Caco-2 (cell line): ENCODE measurements around the gene APCDD1. TPM values are rescaled to one million over a fixed set of nuclear protein-coding genes. Genes with fewer than 3 reads are reported as not detected.

Experiments
- BruUV-seq: library from RNA; stranded (reverse); fragments of 400-500 nt; replicated peaks from 2 replicates; lab custom pipeline; 2021; lab: Mats Ljungman, UMichigan
- CTCF ChIA-PET: fragments of 300-600 bp; sonication (Branson Sonifier 250); formaldehyde crosslinking; loops from one replicate; lab custom pipeline; 2022; ENCODE audit warnings: antibody characterized with exemption; lab: Charles Lee
- POLR2A ChIA-PET: fragments of 300-600 bp; sonication (Branson Sonifier 250); formaldehyde crosslinking; loops from one replicate; lab custom pipeline; 2022; ENCODE audit warnings: antibody characterized with exemption; lab: Charles Lee
- DNase-seq, 2 experiments: peaks; one replicate each; pipeline versions ENCODE4 v3.0.0 to v3.0.0-alpha.2; 2020 to 2022
- H3K27me3 ChIP-seq: replicated peaks from 2 replicates; pipeline ENCODE4 v1.6.0; 2011; ENCODE audit warnings: low read length; ENCODE audit not compliant: control insufficient read depth, insufficient read depth
- H3K36me3 ChIP-seq: 2 replicates; pipeline ENCODE4 v1.5.1; 2011; ENCODE audit warnings: low read length; ENCODE audit not compliant: control insufficient read depth, insufficient read depth
- H3K4me1 ChIP-seq: fragments of 250-450 bp; sonication (Bioruptor Pico); 2 replicates; pipeline ENCODE4 v1.5.1; 2020; ENCODE audit warnings: mild to moderate bottlenecking
- H3K4me3 ChIP-seq: 2 replicates; pipeline ENCODE4 v1.5.1; 2011; ENCODE audit warnings: low read depth, mild to moderate bottlenecking, control low read depth, low read length
- H3K9me3 ChIP-seq: fragments of 250-450 bp; sonication (Bioruptor Pico); 2 replicates; pipeline ENCODE4 v1.5.1; 2020; ENCODE audit warnings: mild to moderate bottlenecking, moderate library complexity
- H3K27ac Mint-ChIP-seq: one replicate; pipeline ENCODE4 v1.8.0; 2022; ENCODE audit warnings: mixed read lengths; ENCODE audit not compliant: unreplicated experiment
- H3K27me3 Mint-ChIP-seq: one replicate; pipeline ENCODE4 v1.8.0; 2022; ENCODE audit warnings: mixed read lengths; ENCODE audit not compliant: insufficient read depth, unreplicated experiment
- H3K36me3 Mint-ChIP-seq: one replicate; pipeline ENCODE4 v1.8.0; 2022; ENCODE audit warnings: mild to moderate bottlenecking, mixed read lengths; ENCODE audit not compliant: insufficient read depth, unreplicated experiment
- H3K4me1 Mint-ChIP-seq: one replicate; pipeline ENCODE4 v1.8.0; 2022; ENCODE audit warnings: low read depth, mixed read lengths; ENCODE audit not compliant: unreplicated experiment
- H3K4me3 Mint-ChIP-seq: one replicate; pipeline ENCODE4 v1.8.0; 2022; ENCODE audit warnings: mild to moderate bottlenecking, moderate library complexity, mixed read lengths; ENCODE audit not compliant: unreplicated experiment
- H3K9me3 Mint-ChIP-seq: one replicate; pipeline ENCODE4 v1.8.0; 2022; ENCODE audit warnings: mixed read lengths; ENCODE audit not compliant: unreplicated experiment
- intact Hi-C: fragments of 100-400 bp; cut with micrococcal nuclease; formaldehyde crosslinking; loops from one replicate; pipeline ENCODE4 v1.10.0; 2022; ENCODE audit not compliant: unreplicated experiment
- total RNA-seq: library from RNA; stranded (reverse); gene quantifications from 2 replicates; pipeline ENCODE4 v1.2.3, GENCODE V29; 2022
- TF ChIP-seq, protein P1 (sequence below), 2 experiments: fragments of 200-600 bp in 1 of 2; IDR thresholded peaks; 1 replicate in 1 of 2; 2 replicates in 1 of 2; pipeline versions ENCODE4 v1.5.1 to v1.8.0; 2011 to 2022; ENCODE audit warnings: antibody characterized with exemption in 1 of 2, control low read depth in 1 of 2, inconsistent platforms in 1 of 2, low read depth in 1 of 2, low read length in 1 of 2, mild to moderate bottlenecking in 1 of 2, moderate library complexity in 1 of 2; ENCODE audit not compliant: insufficient read depth in 1 of 2, severe bottlenecking in 1 of 2, unreplicated experiment in 1 of 2

The APCDD1 gene
- total RNA-seq, 1 experiment from 2014 or later: 1.5 TPM

DNA sequence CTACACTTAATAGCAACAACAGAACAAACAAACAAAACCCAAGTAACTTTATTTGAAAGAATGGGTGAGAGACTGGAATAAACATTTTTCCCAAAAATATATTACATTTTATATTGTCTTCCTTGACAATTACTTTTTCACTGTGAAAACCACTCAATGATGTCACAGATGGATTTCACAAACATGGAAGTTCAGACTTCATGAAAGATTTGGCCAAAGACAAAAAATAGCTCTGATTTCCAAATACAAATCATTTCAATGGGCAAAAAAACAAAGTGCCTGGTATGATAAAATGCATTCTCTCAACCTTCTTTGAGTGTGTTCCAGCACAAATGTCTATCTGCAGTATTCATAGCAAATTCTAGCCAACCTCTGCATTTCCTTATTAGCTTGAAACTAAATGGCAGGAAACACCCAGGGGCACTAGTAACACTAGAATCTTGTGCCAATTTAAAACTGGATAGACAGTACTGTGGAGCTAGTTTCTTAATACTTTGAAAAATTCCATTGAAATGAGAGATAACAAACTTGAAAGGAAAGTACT, 42.8 kb downstream of the APCDD1 start:
- no peak overlapping the region for H3K4me3 Mint-ChIP-seq
- Histone ChIP-seq H3K4me1 (no peaks in the 10 kb centered on the region), H3K4me3 (no peak overlapping the region), H3K27me3 (no peaks in the 10 kb centered on the region), H3K36me3 (no peaks in the 10 kb centered on the region), H3K9me3 (no peaks in the 10 kb centered on the region)
- H3K9me3 Mint-ChIP-seq: no peaks in the 10 kb centered on the region
- no peaks in the 10 kb centered on the region for H3K4me1 Mint-ChIP-seq
- no peak overlapping the region for H3K27ac Mint-ChIP-seq
- BruUV-seq: no TSS peak
- peaks cover 3% of the 10 kb centered on the region for H3K27me3 Mint-ChIP-seq
- no peak for DNase-seq
- CTCF ChIA-PET: no interaction called here
- POLR2A ChIA-PET: no interaction called here
- no peaks in the 10 kb centered on the region for H3K36me3 Mint-ChIP-seq
- intact Hi-C loops: no loop called here
- TF ChIP-seq, protein P1, sequence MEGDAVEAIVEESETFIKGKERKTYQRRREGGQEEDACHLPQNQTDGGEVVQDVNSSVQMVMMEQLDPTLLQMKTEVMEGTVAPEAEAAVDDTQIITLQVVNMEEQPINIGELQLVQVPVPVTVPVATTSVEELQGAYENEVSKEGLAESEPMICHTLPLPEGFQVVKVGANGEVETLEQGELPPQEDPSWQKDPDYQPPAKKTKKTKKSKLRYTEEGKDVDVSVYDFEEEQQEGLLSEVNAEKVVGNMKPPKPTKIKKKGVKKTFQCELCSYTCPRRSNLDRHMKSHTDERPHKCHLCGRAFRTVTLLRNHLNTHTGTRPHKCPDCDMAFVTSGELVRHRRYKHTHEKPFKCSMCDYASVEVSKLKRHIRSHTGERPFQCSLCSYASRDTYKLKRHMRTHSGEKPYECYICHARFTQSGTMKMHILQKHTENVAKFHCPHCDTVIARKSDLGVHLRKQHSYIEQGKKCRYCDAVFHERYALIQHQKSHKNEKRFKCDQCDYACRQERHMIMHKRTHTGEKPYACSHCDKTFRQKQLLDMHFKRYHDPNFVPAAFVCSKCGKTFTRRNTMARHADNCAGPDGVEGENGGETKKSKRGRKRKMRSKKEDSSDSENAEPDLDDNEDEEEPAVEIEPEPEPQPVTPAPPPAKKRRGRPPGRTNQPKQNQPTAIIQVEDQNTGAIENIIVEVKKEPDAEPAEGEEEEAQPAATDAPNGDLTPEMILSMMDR (IDR thresholded peaks at IDR 0.05; ENCODE audit: insufficient read depth in 1 of 2, low read depth in 1 of 2, low read length in 1 of 2, severe bottlenecking in 1 of 2, unreplicated experiment in 1 of 2): no peak

DNA sequence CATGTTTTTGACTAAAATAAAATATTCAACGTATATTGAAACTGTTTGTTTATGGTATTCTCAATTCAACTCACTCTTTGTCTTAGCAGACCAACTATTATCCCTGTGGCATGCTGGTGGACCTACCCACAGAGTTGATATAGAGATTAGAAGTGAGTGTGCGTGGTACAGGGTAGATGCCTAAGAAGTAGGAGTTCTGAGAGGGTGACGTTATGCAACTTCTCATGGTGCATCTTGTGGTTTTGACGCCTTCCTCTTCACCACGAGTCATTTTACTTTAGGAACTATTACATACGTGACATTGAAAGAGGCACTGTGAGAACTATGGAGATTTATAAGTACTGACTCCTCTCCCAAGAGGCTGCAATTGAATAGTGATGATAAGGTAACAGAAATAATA, 44.8 kb downstream of the APCDD1 start:
- H3K9me3 ChIP-seq: peaks cover 12% of the 10 kb centered on the region
- H3K4me3 Mint-ChIP-seq: no peak overlapping the region
- BruUV-seq: no TSS peak
- no peaks in the 10 kb centered on the region for H3K4me1 ChIP-seq
- no peak for DNase-seq
- no peak overlapping the region for H3K4me3 ChIP-seq
- no peaks in the 10 kb centered on the region for H3K4me1 Mint-ChIP-seq
- intact Hi-C loops: no loop called here
- H3K27ac Mint-ChIP-seq: no peak overlapping the region
- H3K36me3 Mint-ChIP-seq: no peaks in the 10 kb centered on the region
- H3K36me3 ChIP-seq: no peaks in the 10 kb centered on the region
- TF ChIP-seq, protein P1 (IDR thresholded peaks at IDR 0.05; ENCODE audit: insufficient read depth in 1 of 2, low read depth in 1 of 2, low read length in 1 of 2, severe bottlenecking in 1 of 2, unreplicated experiment in 1 of 2): no peak
- no peaks in the 10 kb centered on the region for H3K27me3 ChIP-seq
- peaks cover under 1% of the 10 kb centered on the region for H3K9me3 Mint-ChIP-seq
- CTCF ChIA-PET: no interaction called here
- POLR2A ChIA-PET: no interaction called here
- peaks cover 7% of the 10 kb centered on the region for H3K27me3 Mint-ChIP-seq

DNA sequence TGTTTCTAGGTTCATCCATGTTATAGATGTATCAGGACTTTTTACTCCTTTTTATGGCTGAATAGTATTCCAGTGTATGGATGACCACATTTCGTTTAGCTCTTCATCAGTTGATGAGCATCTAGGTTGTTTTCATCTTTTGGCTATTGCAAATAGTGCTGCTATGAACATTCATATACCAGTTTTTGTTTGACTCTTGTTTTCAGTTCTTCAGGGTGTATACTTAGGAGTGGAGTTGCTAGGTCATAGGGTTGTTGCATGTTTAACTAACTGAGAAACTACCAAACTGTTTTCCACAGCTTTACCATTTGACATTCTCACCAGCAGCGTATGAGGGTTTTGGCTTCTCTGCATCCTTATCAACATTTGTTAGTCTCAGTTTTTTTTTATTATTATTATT, 45.6 kb downstream of the APCDD1 start:
- Mint-ChIP-seq H3K4me3 (no peak overlapping the region), H3K27me3 (peaks cover 7% of the 10 kb centered on the region), H3K4me1 (no peaks in the 10 kb centered on the region), H3K27ac (no peak overlapping the region), H3K9me3 (peaks cover 8% of the 10 kb centered on the region), H3K36me3 (no peaks in the 10 kb centered on the region)
- no TSS peak for BruUV-seq
- CTCF ChIA-PET: no interaction called here
- TF ChIP-seq, protein P1 (IDR thresholded peaks at IDR 0.05; ENCODE audit: insufficient read depth in 1 of 2, low read depth in 1 of 2, low read length in 1 of 2, severe bottlenecking in 1 of 2, unreplicated experiment in 1 of 2): no peak
- no peak for DNase-seq
- Histone ChIP-seq H3K4me3 (no peak overlapping the region), H3K9me3 (peaks cover 20% of the 10 kb centered on the region), H3K4me1 (no peaks in the 10 kb centered on the region), H3K36me3 (no peaks in the 10 kb centered on the region), H3K27me3 (no peaks in the 10 kb centered on the region)
- intact Hi-C loops: no loop called here
- POLR2A ChIA-PET: no interaction called here
